Calu3 (cell line): ENCODE results near the gene GLE1. TPM values are rescaled to one million over a fixed set of nuclear protein-coding genes. Genes with fewer than 3 reads are reported as not detected.

Experiments used
- BruUV-seq: library from RNA; stranded (reverse); fragments of 400-500 nt; replicated peaks from 2 replicates; lab custom pipeline; 2021; lab: Mats Ljungman, UMichigan
- CTCF ChIA-PET: fragments of 300-600 bp; sonication (Branson Sonifier 250); formaldehyde crosslinking; loops from one replicate; lab custom pipeline; 2022; ENCODE audit warnings: antibody characterized with exemption; lab: Charles Lee
- DNase-seq: peaks from one replicate; pipeline ENCODE4 v3.0.0; 2022
- H3K27ac Mint-ChIP-seq: one replicate; pipeline ENCODE4 v1.8.0; 2022; ENCODE audit warnings: mixed read lengths; ENCODE audit not compliant: unreplicated experiment
- H3K27me3 Mint-ChIP-seq: one replicate; pipeline ENCODE4 v1.8.0; 2022; ENCODE audit warnings: mixed read lengths; ENCODE audit not compliant: unreplicated experiment
- H3K36me3 Mint-ChIP-seq: one replicate; pipeline ENCODE4 v1.8.0; 2022; ENCODE audit warnings: mild to moderate bottlenecking, moderate library complexity, mixed read lengths; ENCODE audit not compliant: insufficient read depth, unreplicated experiment
- H3K4me1 Mint-ChIP-seq: one replicate; pipeline ENCODE4 v1.8.0; 2022; ENCODE audit warnings: mild to moderate bottlenecking, low read depth, mixed read lengths; ENCODE audit not compliant: unreplicated experiment
- H3K4me3 Mint-ChIP-seq: one replicate; pipeline ENCODE4 v1.8.0; 2022; ENCODE audit warnings: mild to moderate bottlenecking, low read depth, moderate library complexity, mixed read lengths; ENCODE audit not compliant: unreplicated experiment
- H3K9me3 Mint-ChIP-seq: one replicate; pipeline ENCODE4 v1.8.0; 2022; ENCODE audit warnings: low read depth, mixed read lengths; ENCODE audit not compliant: unreplicated experiment
- intact Hi-C: fragments of 100-400 bp; cut with micrococcal nuclease; formaldehyde crosslinking; loops from one replicate; pipeline ENCODE4 v1.10.0; 2022; ENCODE audit not compliant: unreplicated experiment
- total RNA-seq: library from RNA; stranded (reverse); gene quantifications from 2 replicates; pipeline ENCODE4 v1.2.3, GENCODE V29; 2022
- TF ChIP-seq, protein P1 (sequence below): fragments of 200-600 bp; IDR thresholded peaks from one replicate; pipeline ENCODE4 v1.8.0; 2022; ENCODE audit warnings: antibody characterized with exemption; ENCODE audit not compliant: unreplicated experiment

The GLE1 gene
- total RNA-seq, 1 experiment from 2014 or later: 24.8 TPM

- no peaks in the 10 kb centered on the region for H3K9me3 Mint-ChIP-seq
- CTCF ChIA-PET: interaction anchor here (1.5 kb wide), 1 partner anchor 114 kb away, joined by 4 read pairs; no protein-coding TSS in a partner anchor
- TF ChIP-seq, protein P1, sequence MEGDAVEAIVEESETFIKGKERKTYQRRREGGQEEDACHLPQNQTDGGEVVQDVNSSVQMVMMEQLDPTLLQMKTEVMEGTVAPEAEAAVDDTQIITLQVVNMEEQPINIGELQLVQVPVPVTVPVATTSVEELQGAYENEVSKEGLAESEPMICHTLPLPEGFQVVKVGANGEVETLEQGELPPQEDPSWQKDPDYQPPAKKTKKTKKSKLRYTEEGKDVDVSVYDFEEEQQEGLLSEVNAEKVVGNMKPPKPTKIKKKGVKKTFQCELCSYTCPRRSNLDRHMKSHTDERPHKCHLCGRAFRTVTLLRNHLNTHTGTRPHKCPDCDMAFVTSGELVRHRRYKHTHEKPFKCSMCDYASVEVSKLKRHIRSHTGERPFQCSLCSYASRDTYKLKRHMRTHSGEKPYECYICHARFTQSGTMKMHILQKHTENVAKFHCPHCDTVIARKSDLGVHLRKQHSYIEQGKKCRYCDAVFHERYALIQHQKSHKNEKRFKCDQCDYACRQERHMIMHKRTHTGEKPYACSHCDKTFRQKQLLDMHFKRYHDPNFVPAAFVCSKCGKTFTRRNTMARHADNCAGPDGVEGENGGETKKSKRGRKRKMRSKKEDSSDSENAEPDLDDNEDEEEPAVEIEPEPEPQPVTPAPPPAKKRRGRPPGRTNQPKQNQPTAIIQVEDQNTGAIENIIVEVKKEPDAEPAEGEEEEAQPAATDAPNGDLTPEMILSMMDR: no peak
- no TSS peak for BruUV-seq
- H3K27ac Mint-ChIP-seq: no peak overlapping the region
- no peaks in the 10 kb centered on the region for H3K27me3 Mint-ChIP-seq
- peak; percentile 40 for DNase-seq
- no peak overlapping the region for H3K4me3 Mint-ChIP-seq
- peaks cover 4% of the 10 kb centered on the region for H3K36me3 Mint-ChIP-seq
- intact Hi-C loops: loop anchor here (10.0 kb wide), 1 partner anchor 248 kb away; no protein-coding TSS in a partner anchor
- H3K4me1 Mint-ChIP-seq: peaks cover 11% of the 10 kb centered on the region
Observed at GRCh38 chr9:128552744-128553440, 48.4 kb downstream of the GLE1 start.

- peaks cover 4% of the 10 kb centered on the region for H3K36me3 Mint-ChIP-seq
Observed at GRCh38 chr9:128553728-128554127, 49.2 kb downstream of the GLE1 start.

DNA sequence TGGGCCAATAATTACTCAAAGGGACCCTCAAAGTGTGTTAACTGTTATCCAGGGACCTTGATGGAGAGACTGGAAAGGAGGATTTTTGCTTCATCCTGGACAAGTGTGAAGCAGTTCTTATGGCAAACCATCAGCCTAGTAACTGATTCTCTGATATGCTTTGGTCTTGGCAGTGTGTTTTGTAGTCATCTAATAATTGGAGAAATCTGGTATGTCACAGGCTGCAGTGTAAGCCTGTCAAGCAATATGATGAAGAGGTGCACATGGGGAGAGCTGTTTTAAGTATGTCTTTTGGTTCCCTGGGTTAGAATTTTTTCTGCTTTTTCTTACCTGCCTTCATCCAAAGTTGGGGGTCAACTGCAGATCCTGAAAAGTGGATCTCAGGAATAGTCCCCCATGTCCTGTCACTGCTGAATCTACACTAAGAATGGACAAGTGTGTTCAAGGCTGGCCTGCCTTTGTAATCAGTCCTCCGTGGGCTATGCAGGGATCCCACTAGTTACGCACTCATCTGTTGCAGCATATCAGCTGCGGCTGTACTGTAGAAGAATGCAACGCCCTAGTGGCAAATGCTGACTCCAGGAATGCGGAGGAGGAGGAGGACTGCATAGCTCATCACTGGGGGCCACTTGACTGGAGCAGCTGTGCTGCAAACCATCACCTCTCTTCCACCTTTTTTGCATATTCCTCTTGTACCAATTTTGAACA, 49.8 kb downstream of the GLE1 start:
- intact Hi-C loops: loop anchor here (10.0 kb wide), 1 partner anchor 250 kb away; no protein-coding TSS in a partner anchor
- H3K36me3 Mint-ChIP-seq: peaks cover 4% of the 10 kb centered on the region
- DNase-seq: peak; percentile 28
- BruUV-seq: no TSS peak
- no peaks in the 10 kb centered on the region for H3K27me3 Mint-ChIP-seq
- H3K9me3 Mint-ChIP-seq: no peaks in the 10 kb centered on the region
- peaks cover 25% of the 10 kb centered on the region for H3K4me1 Mint-ChIP-seq
- H3K4me3 Mint-ChIP-seq: no peak overlapping the region
- TF ChIP-seq, protein P1: no peak
- no peak overlapping the region for H3K27ac Mint-ChIP-seq
- CTCF ChIA-PET: interaction anchor here (0.6 kb wide), 1 partner anchor 91 kb away, joined by 3 read pairs; no protein-coding TSS in a partner anchor

More at GRCh38 chr9:128553728-128554127, 49.2 kb downstream of the GLE1 start:
- TSS peak; percentile 50 for BruUV-seq
- CTCF ChIA-PET: no interaction called here
- intact Hi-C loops: loop anchor here (10.0 kb wide), 1 partner anchor 249 kb away; no protein-coding TSS in a partner anchor
- Mint-ChIP-seq H3K4me1 (peaks cover 19% of the 10 kb centered on the region), H3K4me3 (no peak overlapping the region), H3K9me3 (no peaks in the 10 kb centered on the region), H3K27me3 (no peaks in the 10 kb centered on the region), H3K27ac (no peak overlapping the region)
- TF ChIP-seq, protein P1: no peak
- DNase-seq: no peak

GRCh38 chr9:128555180-128555721, 50.7 kb downstream of the GLE1 start:
- intact Hi-C loops: loop anchor here (10.0 kb wide), 1 partner anchor 250 kb away; no protein-coding TSS in a partner anchor
- Mint-ChIP-seq H3K27ac (no peak overlapping the region), H3K36me3 (peaks cover 4% of the 10 kb centered on the region), H3K27me3 (no peaks in the 10 kb centered on the region), H3K4me3 (no peak overlapping the region), H3K4me1 (peaks cover 25% of the 10 kb centered on the region), H3K9me3 (no peaks in the 10 kb centered on the region)
- TF ChIP-seq, protein P1: no peak
- no TSS peak for BruUV-seq
- CTCF ChIA-PET: interaction anchor here (0.6 kb wide), 2 partner anchors 39 to 90 kb away, joined by 3 to 4 read pairs; no protein-coding TSS in a partner anchor
- peak; percentile 30 for DNase-seq
